ENCODE results near the gene KIDINS220. TPM values are rescaled to one million over a fixed set of nuclear protein-coding genes. Genes with fewer than 3 reads are reported as not detected.

The KIDINS220 gene
- 17.3 to 23.8 TPM (median 22.0 TPM) in 5 replicates for total RNA-seq (2022; extraction: Qiagen RNA extraction; ENCODE audit: low read depth)

GRCh38 chr2:8836971-8837794 lies at the start of gene KIDINS220:
TSS of gene KIDINS220 (minus strand) at chr2:8837613. CDS start at chr2:8827093, 10,520 bp downstream.

GRCh38 chr2:8681786-8682692 lies 155.4 kb downstream of the KIDINS220 start, which contains the start of gene ID2:
TSS of gene ID2 (plus strand) at chr2:8682056. CDS start at chr2:8682166, 110 bp downstream.

Other genes starting within 250 kb of the KIDINS220 start
- gene ID2, start 155.6 kb downstream of the KIDINS220 start, total RNA-seq (2022; extraction: Qiagen RNA extraction; ENCODE audit: low read depth) = 68.3 to 140 TPM (median 107 TPM) in 5 replicates
- 26.8 to 41.8 TPM (median 35.7 TPM) in 5 replicates for gene MBOAT2, start 166.1 kb upstream of the KIDINS220 start, total RNA-seq (2022; extraction: Qiagen RNA extraction; ENCODE audit: low read depth)

All from A549 treated with DMSO at 1 μM for 4 hours (cell line).